Keratinocyte (primary cell): ENCODE data around the gene TMED6. TPM values are rescaled to one million over a fixed set of nuclear protein-coding genes. Genes with fewer than 3 reads are reported as not detected.

Experiments used
- DNase-seq: peaks from one replicate; pipeline ENCODE4 v3.0.0-alpha.2; 2011; ENCODE audit warnings: low read depth, missing footprints, low spot score
- FAIRE-seq: peaks from 2 replicates; lab custom pipeline; 2011; peaks lifted over from hg19 to GRCh38; lab: Jason Lieb, UNC
- H2AFZ ChIP-seq: 2 replicates; pipeline ENCODE4 v1.6.0; 2012; ENCODE audit warnings: low read length, control low read depth, inconsistent platforms; ENCODE audit not compliant: control insufficient read depth
- H3K27ac ChIP-seq: 2 replicates; pipeline ENCODE4 v1.5.1; 2011; ENCODE audit warnings: low read length; ENCODE audit not compliant: control insufficient read depth, insufficient read depth
- H3K27me3 ChIP-seq: 3 replicates; pipeline ENCODE4 v1.6.0; 2011; ENCODE audit warnings: low read length; ENCODE audit not compliant: control insufficient read depth, insufficient read depth; ENCODE audit errors: extremely low read depth
- H3K36me3 ChIP-seq, 2 experiments: 2 replicates in 1 of 2; 3 replicates in 1 of 2; pipeline ENCODE4 v1.5.1; 2011; ENCODE audit warnings: low read length in 2 of 2, mild to moderate bottlenecking in 1 of 2; ENCODE audit not compliant: control insufficient read depth in 2 of 2, insufficient read depth in 2 of 2; ENCODE audit errors: extremely low read depth in 1 of 2
- H3K4me1 ChIP-seq: 3 replicates; pipeline ENCODE4 v1.5.1; 2011; ENCODE audit warnings: low read length; ENCODE audit not compliant: control insufficient read depth, insufficient read depth; ENCODE audit errors: extremely low read depth
- H3K4me2 ChIP-seq: 3 replicates; pipeline ENCODE4 v1.6.0; 2011; ENCODE audit warnings: low read depth, low read length; ENCODE audit not compliant: control insufficient read depth, insufficient read depth; ENCODE audit errors: extremely low read depth
- H3K4me3 ChIP-seq, 3 experiments: fragments of 200-600 bp in 1 of 3; sonication (generic) in 1 of 3; 2 replicates in 2 of 3; 3 replicates in 1 of 3; pipeline ENCODE4 v1.5.1; 2011 to 2016; ENCODE audit warnings: low read length in 3 of 3, mild to moderate bottlenecking in 3 of 3, control low read depth in 2 of 3, inconsistent platforms in 1 of 3, low read depth in 1 of 3, mixed read lengths in 1 of 3, mixed run types in 1 of 3, moderate library complexity in 1 of 3; ENCODE audit not compliant: control insufficient read depth in 2 of 3, insufficient read depth in 2 of 3; ENCODE audit errors: extremely low read depth in 1 of 3
- H3K79me2 ChIP-seq: 2 replicates; pipeline ENCODE4 v1.6.0; 2012; ENCODE audit warnings: low read length; ENCODE audit not compliant: control insufficient read depth, insufficient read depth
- H3K9ac ChIP-seq: 3 replicates; pipeline ENCODE4 v1.6.0; 2011; ENCODE audit warnings: low read length; ENCODE audit not compliant: control insufficient read depth, insufficient read depth; ENCODE audit errors: extremely low read depth
- H3K9me1 ChIP-seq: 3 replicates; pipeline ENCODE4 v1.6.0; 2011; ENCODE audit warnings: low read length; ENCODE audit not compliant: control insufficient read depth, insufficient read depth; ENCODE audit errors: extremely low read depth
- H3K9me3 ChIP-seq: 2 replicates; pipeline ENCODE4 v1.5.1; 2012; ENCODE audit warnings: low read depth, low read length; ENCODE audit not compliant: control insufficient read depth
- H4K20me1 ChIP-seq: 3 replicates; pipeline ENCODE4 v1.6.0; 2011; ENCODE audit warnings: low read length; ENCODE audit not compliant: control insufficient read depth, insufficient read depth; ENCODE audit errors: extremely low read depth
- CTCF ChIP-seq, 3 experiments: IDR thresholded peaks in 1 of 3; conservative IDR thresholded peaks in 1 of 3; optimal IDR thresholded peaks in 1 of 3; 2 replicates in 2 of 3; 3 replicates in 1 of 3; pipeline versions ENCODE3 to v1.5.1; 2011; ENCODE audit warnings: low read length in 3 of 3, mild to moderate bottlenecking in 3 of 3, moderate library complexity in 2 of 3, control low read depth in 1 of 3, inconsistent platforms in 1 of 3; ENCODE audit not compliant: insufficient read depth in 2 of 3; ENCODE audit errors: extremely low read depth in 1 of 3
- EZH2 ChIP-seq: IDR thresholded peaks from one replicate; pipeline ENCODE4 v1.6.1; 2012; ENCODE audit warnings: inconsistent platforms, mild to moderate bottlenecking, low read length, moderate library complexity
- dilution Hi-C: fragments of 300-500 bp; cut with MboI; formaldehyde crosslinking; loops from one replicate; pipeline ENCODE4 v1.7.0; 2020; ENCODE audit warnings: low sequenced_read_pairs; ENCODE audit not compliant: extremely low pct_ligation_motif_present
- polyA plus RNA-seq, 5 experiments: library from polyadenylated mRNA; depleted of rRNA in 3 of 5; stranded (reverse) in 3 of 5; stranded (forward) in 1 of 5; unstranded in 1 of 5; fragments of >200 nt; gene quantifications; 1 replicate in 1 of 5; 2 replicates in 3 of 5; 3 replicates in 1 of 5; pipeline versions ENCODE4 v1.2.1 to v1.2.3, GENCODE V29; 2011 to 2012; ENCODE audit warnings: missing spikeins in 2 of 5, low read depth in 1 of 5, low replicate concordance in 1 of 5

Gene TMED6
- polyA plus RNA-seq, 1 donor (not counting 4 experiments of a cell fraction or from before 2014, with no cell fraction given), result 0.09 TPM

- no peaks in the 10 kb centered on the region for H3K27me3 ChIP-seq
- peaks cover 8% of the 10 kb centered on the region for H3K79me2 ChIP-seq
- no peak overlapping the region for H3K4me3 ChIP-seq
- H3K27ac ChIP-seq, result no peak overlapping the region
- H3K36me3 ChIP-seq, result peaks cover 7 to 19% of the 10 kb centered on the region in 2 experiments
- dilution Hi-C loops, result no loop called here
- peaks cover 2% of the 10 kb centered on the region for H3K9me1 ChIP-seq
- no peak overlapping the region for H3K4me2 ChIP-seq
- FAIRE-seq (no peak), DNase-seq (no peak)
- no peak overlapping the region for H2AFZ ChIP-seq
- H3K9me3 ChIP-seq, result no peaks in the 10 kb centered on the region
- no peak overlapping the region for H3K9ac ChIP-seq
- no peaks in the 10 kb centered on the region for H4K20me1 ChIP-seq
- no peak for TF ChIP-seq CTCF (optimal IDR thresholded peaks at IDR 0.05 in 1 of 3, IDR thresholded peaks at IDR 0.05 in 1 of 3, conservative IDR thresholded peaks at IDR 0.05 in 1 of 3; ENCODE audit: extremely low read depth in 1 of 3, insufficient read depth in 2 of 3, low read length in 3 of 3)
- TF ChIP-seq EZH2, result no peak
- H3K4me1 ChIP-seq, result peaks cover 3% of the 10 kb centered on the region
Observed at GRCh38 chr16:69346683-69347082, 4.9 kb downstream of the TMED6 start.

- DNase-seq (no peak), FAIRE-seq (no peak)
- Histone ChIP-seq H4K20me1 (no peaks in the 10 kb centered on the region), H3K4me3 (no peak overlapping the region), H3K27me3 (no peaks in the 10 kb centered on the region), H2AFZ (no peak overlapping the region), H3K9me1 (peaks cover 2% of the 10 kb centered on the region), H3K4me2 (no peak overlapping the region), H3K36me3 (peaks cover 12 to 23% of the 10 kb centered on the region in 2 experiments), H3K4me1 (peaks cover 11% of the 10 kb centered on the region), H3K9me3 (no peaks in the 10 kb centered on the region), H3K79me2 (peaks cover 16% of the 10 kb centered on the region), H3K9ac (no peak overlapping the region), H3K27ac (no peak overlapping the region)
- TF ChIP-seq CTCF (optimal IDR thresholded peaks at IDR 0.05 in 1 of 3, IDR thresholded peaks at IDR 0.05 in 1 of 3, conservative IDR thresholded peaks at IDR 0.05 in 1 of 3; ENCODE audit: extremely low read depth in 1 of 3, insufficient read depth in 2 of 3, low read length in 3 of 3) (no peak), EZH2 (no peak)
- dilution Hi-C loops, result no loop called here
Observed at GRCh38 chr16:69345923-69346322, 5.7 kb downstream of the TMED6 start.
